Spleen (tissue), 7 donors: ENCODE results near the gene NCOA4.

Source experiments
- CTCF ChIP-seq, 11 experiments: fragments of 200-600 bp in 7 of 11; fragments of 450-650 bp in 4 of 11; sonication (generic) in 4 of 11; IDR thresholded peaks in 8 of 11; conservative IDR thresholded peaks in 3 of 11; 1 replicate in 7 of 11; 2 replicates in 4 of 11; pipeline versions ENCODE4 v1.4.0 to v1.8.0; 2016 to 2021; ENCODE audit warnings: antibody characterized with exemption in 11 of 11, inconsistent platforms in 4 of 11, mild to moderate bottlenecking in 1 of 11
- POLR2A ChIP-seq, 3 donors: fragments of 450-650 bp; IDR thresholded peaks; one replicate each; pipeline ENCODE4 v1.5.1; 2017; ENCODE audit warnings: antibody characterized with exemption in 3 of 3, mild to moderate bottlenecking in 1 of 3
- POLR2AphosphoS5 ChIP-seq, 3 donors: sonication (generic); formaldehyde crosslinking; IDR thresholded peaks; one replicate each; pipeline ENCODE4 v1.5.1; 2017; ENCODE audit warnings: antibody characterized with exemption in 3 of 3
- donor health status: DM: no; HTN: no; CAD: no; lungs with moderate emphysema.
- donor health status: DM: no; HTN: no; CAD: no.
- donor health status: DM: no; HTN: no; CAD: no.

GRCh38 chr10:46033602-46034011, 3.2 kb upstream of the NCOA4 start:
- TF ChIP-seq CTCF (IDR thresholded peaks at IDR 0.05 in 8 of 11, conservative IDR thresholded peaks at IDR 0.05 in 3 of 11), result no peak
- TF ChIP-seq POLR2AphosphoS5 (IDR thresholded peaks at IDR 0.05), result no peak
- TF ChIP-seq POLR2A (IDR thresholded peaks at IDR 0.05), result no peak
